T-helper 1 cell (primary cell): ENCODE data around the gene FKBP10.
A peak's percentile ranks its signal among the peaks of the same experiment; 100 is the strongest.
"Not testable (repeated sequence)": the region's sequence is repeated elsewhere in the genome, so short reads cannot be mapped to it uniquely, and the experiment has no call there.

Experiments used
- DNase-seq, 5 donors: peaks; one replicate each; pipeline ENCODE4 v3.0.0-alpha.2; 2012 to 2020

Gene FKBP10

DNA sequence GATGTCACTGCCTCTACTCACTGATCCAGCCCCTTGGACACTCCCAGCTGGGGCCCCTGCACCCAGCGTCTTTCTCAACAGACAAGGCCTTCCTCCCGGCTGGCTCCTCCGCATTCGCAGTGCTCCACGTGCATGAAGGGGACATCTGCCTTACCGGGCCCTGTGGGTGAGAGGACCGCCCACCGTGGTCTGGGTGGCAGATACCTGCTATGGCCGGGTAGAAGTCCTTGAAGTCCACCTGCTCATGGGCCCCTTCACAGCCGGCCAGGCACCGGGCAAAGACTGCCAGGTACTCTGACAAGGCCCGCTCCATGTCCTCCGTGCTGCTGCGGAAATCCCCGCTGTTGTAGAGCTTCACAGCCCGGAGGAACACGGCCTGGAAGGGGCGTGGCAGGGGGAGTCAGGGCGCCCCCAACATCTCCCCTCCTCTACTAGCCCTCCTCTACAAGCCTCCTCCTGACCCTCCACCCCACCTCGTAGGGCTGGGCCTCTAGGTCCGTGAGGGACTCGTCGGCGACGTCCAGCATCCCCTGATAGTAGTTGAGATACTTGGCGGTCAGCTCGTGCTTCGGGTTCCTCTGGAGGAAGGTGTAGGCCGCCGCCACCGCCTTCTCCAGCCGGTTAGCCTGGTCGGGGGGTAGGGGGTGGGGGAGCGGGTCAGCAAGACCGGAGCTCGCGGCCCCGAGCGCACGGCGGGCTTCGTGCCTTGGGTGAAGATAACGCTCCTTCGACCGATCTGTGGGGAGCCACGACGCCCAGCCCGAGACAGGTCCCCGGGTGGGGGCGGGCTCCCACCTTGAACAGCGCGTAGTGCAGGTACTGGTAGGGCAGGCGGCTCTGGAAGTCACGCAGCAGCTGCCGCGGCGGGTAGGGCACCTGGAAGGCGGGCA lies 1.9 kb upstream of the FKBP10 start:
- peak in 1 of 5 donors; percentile 12 for DNase-seq

DNA sequence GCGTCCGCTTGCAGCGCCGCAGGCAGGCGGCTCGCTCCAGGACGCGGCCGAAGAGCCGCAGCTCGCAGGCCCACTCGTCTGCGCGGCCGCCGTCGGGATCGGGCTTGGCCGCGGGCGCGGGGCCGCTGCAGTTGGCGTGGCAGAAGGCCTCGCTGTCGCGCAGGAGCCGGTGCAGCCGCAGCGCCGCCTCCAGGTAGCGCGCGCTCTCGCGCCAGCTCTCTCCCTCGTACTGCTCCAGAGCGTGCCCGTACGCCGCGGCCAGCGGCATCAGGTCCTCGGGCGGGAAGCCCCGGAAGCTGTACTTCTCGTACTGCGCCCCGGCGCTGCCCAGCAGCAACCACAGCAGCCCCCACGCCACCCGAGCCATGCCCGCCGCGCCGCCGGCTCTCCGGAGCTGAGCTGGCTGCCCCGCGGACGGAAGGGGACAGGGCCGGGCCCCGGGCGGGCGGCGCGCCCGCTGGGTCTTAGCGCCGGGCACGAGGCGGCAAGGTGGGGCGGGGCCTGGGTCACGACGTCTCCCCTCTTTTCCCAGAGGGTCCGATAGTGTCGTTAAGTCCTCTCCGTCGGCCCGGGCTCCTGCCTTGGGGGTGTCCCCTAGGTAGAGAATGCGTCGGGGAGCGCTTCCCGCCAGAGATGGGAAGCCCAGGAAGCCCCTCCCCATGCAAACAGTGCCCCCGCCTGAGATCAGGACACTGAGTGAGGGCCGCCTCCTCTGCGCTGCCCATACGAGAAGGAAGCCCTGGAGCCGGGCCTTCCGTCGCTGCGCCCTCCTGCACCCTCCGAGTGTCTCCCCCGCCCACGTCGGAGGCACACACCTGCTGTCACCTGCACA lies 1.0 kb upstream of the FKBP10 start, which contains the start of gene P3H4:
Gene P3H4, minus strand, starts transcription at position 401 of the 832 bp plus-strand sequence. Its CDS starts 34 bp downstream, at position 367.
- DNase-seq = peak; percentile 40 to 78 (median 66)

DNA sequence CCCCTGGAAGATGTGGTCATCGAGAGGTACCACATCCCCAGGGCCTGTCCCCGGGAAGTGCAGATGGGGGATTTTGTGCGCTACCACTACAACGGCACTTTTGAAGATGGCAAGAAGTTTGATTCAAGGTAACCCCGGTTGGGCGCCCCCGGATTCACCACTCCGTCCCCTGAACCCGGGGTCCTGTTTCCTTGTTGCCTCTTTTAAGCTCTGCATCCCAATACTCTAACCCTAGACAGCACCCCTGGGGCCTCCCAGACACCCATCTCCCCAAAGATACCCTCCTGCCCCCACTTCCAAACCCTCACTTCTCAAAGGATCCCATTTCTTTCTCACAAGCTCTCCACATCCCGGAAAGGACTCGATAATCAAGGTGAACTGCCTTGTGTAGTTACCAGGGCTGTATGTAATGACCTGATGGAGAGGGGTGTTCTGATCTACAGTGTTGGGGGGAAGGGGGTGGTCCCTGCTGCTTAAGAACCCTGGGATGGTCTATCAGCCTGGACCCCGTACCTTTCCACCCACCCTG lies 412 bp downstream of the FKBP10 start:
- no peak for DNase-seq

DNA sequence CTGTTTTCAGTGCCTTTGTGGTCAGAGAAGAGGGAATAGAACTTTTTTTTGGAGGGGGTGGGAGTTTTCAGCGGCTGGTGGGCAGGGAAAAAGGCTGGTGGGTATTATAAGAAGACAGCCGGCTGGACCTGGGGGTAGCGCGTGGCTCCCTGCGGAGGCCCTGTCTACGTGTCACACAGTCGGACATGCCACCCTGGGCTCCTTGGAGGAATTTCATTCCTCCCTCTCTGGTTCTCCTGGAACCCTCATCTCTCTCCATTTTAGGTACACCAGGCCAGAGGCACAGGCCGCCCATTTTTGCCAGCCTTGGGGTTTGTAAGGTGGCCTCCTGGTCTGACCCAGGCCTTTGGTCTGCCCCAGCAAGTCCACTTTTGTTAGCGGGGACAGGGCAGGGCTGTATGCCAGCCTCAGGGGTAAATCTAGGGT lies 908 bp downstream of the FKBP10 start:
- no peak for DNase-seq

DNA sequence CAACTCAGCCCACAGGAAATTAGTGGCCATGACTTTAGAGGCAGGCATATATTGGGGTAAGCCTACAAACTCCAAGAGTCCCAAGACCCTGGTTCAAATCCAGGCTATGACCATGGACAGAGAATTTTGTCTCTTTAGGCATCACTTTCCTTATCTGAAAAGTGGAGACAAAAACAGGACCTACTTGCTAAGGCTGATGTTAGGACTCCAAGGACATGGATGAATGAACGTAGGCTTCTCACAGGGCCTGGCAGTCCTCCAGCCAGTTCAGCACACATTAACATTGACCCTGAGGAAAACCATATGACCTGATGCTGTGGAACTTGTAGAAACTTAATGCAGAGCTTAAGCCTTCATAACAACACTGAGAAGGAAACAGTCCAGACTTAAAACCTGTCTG lies 1.4 kb downstream of the FKBP10 start:
- no peak for DNase-seq

DNA sequence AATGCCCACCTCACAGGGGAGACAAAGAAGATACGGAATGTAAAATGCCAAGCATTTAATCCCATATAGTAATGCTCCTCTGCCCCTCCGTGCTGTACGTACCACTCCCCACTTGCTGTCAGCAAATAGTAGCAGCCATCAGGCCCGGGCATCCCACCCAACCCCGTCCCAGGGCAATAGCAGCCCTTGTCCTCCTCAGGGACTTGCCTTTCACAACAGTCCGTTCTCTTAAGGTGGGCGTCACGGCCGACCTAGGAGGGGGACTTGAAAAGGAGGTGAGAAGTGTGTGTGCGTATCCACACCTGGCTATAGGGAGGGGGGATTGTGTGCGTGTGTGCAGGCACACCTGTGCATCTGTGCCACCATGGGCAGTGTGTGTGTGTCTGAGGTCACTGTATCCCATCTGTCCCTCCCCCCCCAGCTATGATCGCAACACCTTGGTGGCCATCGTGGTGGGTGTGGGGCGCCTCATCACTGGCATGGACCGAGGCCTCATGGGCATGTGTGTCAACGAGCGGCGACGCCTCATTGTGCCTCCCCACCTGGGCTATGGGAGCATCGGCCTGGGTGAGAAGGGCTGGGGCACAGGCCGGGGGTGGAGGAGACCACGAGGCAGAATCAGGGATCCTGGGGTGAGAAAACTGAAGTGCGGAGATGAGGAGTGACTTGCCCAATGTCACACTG lies 4.0 kb downstream of the FKBP10 start:
- DNase-seq = no peak

DNA sequence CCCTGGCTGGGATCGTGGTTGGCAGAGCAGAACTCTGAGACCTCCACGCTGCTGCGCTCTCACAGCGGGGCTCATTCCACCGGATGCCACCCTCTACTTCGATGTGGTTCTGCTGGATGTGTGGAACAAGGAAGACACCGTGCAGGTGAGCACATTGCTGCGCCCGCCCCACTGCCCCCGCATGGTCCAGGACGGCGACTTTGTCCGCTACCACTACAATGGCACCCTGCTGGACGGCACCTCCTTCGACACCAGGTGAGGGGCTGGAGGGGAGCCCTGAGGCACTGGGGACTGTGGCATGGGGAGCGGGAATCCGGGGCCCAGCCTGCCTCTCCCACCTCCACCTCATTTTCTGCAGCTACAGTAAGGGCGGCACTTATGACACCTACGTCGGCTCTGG lies 5.2 kb downstream of the FKBP10 start:
- no peak for DNase-seq

DNA sequence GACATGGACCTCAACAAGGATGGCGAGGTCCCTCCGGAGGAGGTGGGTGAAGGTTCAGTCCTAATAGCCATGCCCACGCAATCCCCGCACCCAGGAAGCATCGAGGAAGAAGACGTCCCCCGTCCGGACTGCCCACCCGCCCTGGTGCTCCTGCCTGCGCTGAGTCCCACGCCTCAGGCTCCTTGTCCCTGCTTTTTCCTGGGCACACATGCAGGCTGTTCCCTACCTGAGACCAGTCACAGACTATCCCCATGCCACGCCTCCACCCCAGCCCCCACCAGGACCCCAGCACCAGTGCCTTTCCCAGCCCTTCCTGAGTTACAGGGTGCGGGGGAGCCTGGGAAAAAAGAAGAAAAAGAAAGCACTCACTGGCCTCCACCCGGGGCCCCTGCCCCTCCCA lies 9.0 kb downstream of the FKBP10 start:
- DNase-seq = no peak

DNA sequence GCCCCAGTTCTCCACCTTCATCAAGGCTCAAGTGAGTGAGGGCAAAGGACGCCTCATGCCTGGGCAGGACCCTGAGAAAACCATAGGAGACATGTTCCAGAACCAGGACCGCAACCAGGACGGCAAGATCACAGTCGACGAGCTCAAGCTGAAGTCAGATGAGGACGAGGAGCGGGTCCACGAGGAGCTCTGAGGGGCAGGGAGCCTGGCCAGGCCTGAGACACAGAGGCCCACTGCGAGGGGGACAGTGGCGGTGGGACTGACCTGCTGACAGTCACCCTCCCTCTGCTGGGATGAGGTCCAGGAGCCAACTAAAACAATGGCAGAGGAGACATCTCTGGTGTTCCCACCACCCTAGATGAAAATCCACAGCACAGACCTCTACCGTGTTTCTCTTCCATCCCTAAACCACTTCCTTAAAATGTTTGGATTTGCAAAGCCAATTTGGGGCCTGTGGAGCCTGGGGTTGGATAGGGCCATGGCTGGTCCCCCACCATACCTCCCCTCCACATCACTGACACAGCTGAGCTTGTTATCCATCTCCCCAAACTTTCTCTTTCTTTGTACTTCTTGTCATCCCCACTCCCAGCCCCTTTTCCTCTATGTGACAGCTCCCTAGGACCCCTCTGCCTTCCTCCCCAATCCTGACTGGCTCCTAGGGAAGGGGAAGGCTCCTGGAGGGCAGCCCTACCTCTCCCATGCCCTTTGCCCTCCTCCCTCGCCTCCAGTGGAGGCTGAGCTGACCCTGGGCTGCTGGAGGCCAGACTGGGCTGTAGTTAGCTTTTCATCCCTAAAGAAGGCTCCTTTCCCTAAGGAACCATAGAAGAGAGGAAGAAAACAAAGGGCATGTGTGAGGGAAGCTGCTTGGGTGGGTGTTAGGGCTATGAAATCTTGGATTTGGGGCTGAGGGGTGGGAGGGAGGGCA lies 9.7 kb downstream of the FKBP10 start:
- DNase-seq = no peak

DNA sequence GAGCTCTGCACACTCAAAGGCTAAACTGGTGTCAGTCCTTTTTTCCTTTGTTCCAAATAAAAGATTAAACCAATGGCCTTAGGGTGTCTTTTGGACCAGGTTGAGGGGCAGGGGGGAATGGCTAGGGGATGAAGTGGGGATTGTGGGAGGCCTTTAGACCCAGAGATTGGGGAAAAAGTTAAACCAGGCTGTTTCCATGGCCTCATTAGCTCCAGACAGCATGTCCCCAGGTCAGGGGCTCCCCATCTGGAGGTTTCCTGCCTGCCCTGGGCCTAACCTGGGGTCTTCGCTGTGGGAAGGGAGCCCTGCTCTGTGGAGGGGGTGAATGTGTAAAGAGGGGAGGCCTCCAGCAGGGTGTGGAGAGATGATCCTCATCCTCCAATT lies 10.3 kb downstream of the FKBP10 start:
- DNase-seq = no peak

DNA sequence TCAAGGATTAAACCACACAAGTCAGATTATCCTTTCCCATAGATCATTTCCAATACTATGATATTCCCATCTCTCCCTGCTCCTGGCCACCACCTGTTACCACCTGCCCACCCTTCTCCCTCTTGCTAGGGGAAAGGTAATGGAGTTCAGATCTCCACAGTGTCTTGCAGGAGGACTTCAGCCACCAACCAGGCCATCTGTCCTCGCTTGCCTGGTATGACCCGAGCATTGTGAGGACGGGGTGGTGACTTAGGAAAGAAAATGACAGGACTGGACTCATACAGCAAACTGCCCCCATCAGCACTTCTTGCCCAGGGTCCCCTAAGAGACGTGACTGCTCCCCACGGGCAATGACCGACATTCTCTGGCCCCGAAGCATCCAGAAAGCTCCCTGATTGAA lies 10.8 kb downstream of the FKBP10 start:
- DNase-seq = no peak

DNA sequence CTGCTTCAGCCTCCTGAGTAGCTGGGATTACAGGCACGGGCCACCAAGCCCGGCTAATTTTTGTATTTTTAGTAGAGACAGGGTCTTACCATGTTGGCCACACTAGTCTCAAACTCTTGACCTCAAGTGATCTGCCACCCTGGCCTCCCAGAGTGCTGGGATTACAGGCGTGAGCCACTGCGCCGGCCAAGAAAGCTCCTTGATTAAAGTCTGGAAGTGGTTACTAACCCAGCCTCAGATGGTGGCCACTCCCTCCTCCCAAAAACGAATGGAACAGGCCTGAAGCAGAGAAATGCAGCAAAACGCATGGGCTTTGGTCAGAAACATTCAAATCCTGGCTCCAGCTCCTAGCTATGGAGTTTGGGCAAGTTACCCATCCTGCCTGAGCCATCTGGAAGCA lies 11.3 kb downstream of the FKBP10 start:
- DNase-seq = no peak

DNA sequence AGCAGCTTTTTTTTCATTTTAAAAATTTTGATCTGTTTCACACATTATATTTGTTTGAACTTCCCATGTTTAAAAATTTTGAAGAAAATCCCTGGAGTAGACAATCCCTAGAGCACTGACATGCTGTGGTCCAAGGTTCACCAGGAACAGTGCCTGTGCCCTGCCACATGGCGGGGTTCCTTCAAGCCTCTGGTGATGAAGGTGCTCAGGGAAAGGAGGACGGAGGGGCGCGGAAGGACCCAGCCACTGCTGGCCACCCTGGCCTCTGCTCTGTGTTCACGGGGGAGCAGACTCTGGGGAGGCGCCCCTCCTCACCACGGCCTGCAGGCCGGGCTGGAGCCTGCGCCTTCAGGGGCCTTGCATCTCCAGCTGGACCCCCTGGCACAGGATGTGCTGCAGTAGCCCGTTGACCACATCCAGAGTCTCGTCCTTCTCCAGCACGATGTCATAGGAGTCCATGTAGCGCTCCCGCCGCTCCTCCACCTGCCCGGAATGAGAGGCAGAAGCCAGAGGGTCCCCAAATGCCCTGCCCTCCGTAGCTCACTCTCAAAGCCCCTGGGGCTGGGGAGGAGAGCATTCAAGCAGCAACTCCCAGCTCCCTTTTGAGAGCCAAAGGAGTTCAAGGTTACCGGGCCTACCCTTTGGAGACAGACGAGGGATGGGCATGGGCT lies 12.5 kb downstream of the FKBP10 start:
- no peak for DNase-seq

DNA sequence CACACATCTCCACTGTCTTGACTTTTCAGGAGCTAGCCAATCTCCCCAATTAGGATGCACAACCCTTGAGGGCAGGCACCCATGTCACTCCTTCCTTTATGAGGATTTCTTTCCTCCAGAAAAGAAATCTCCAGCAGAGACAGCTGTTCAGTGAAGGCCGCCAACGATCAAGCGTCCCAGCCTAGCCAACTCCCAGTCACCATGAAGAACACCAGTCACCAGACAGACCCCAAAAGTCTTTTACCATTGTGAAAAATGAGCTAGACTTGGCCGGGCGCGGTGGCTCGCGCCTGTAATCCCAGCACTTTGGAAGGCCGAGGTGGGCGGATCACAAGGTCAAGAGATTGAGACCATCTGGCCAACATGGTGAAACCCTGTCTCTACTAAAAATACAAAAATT lies 17.2 kb downstream of the FKBP10 start:
- not testable (repeated sequence) for DNase-seq

DNA sequence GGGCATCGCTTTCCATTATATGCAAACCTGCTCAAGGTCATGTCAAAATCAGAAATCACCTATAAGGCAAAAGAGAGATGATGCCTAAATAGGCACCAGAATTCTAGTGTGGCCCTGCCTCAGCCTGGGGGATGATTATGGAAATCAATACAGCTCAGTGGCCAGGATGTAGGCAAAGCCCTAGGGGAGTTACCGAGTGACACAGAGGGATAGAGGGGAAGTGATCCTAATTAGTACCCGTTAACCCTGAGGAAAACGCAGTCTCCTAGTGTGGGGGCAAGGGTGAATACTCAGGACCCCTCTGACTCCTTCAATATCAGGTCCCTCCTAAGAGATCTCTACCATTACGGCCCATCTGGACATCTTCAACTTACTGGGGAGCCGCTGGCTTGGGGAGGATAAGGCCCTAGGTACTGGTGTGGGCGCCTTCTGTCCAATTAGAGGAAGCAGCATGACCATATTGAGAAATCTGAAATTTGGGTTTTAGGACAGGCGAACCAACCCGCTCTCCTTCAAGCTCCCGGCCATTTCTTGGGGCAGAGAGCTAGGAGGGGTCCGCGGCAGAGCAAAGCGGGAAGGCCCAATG lies 22.5 kb downstream of the FKBP10 start:
- DNase-seq = no peak

DNA sequence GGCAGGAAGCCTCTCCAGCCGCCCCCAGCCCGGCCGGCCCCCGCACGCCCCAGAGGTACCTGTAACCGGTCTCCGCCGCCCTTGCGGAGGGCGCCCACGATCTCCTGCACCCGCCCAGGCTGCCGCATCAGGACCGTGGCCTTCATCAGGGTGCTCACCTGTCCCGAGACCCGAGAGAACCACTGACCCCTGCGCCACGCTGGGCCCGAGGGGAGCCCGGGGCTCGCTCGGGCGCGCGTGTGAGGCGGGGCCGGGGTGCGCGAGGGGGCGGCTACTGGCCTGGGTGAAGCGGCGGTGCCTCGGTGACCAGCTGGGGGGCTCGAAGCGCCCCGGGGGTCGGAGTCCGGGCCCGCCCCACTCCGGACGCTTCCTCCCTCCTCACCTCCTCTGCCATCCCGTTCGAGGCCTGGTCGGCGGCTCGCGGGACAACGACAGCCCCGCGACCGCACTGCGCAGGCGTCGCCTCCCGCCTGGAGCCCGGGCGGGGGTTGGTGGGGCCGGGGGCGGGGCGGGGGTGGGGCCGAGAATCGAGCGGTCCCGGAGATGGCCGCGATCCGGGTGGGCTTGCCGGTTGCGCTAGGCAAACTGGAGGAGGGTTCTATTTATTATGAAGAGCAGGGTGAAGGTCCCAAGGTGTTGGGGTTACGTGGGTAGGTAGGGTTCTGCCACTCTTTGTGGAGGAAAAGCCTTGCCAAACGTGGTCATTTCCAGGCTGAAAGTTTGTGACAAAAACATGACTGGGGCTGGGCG lies 23.2 kb downstream of the FKBP10 start, which contains the start of gene NT5C3B:
Gene NT5C3B, minus strand, starts transcription at position 433 of the 750 bp plus-strand sequence. Its CDS starts 39 bp downstream, at position 394.
- peak in 4 of 5 donors; percentile 34 to 63 (median 50) for DNase-seq

DNA sequence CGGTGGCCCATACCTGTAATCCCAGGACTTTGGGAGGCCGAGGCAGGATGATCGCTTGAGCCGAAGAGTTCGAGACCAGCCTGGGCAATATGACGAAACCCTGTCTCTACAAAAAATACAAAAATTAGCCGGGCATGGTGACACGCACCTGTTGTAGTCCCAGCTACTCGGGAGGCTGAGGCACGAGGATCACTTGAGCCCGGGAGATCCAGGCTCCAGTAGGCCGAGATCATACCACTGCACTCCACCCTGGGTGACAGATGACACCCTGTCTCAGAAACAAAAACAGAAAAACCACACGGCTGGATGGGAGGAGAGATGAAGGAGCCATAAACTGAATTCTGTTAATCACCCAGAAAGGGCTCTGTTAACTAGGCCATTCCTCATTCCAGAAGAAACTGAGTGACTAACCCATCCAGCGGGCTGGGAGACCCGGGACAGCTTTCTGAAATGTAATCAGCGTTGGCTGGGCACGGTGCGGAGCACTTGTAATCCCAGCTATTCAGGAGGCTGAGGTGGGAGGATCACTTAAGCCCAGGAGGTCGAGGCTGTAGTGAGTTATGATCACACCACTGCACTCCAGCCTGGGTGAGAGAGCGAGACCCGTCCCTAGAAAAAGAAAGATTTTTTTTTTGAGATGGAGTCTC lies 23.9 kb downstream of the FKBP10 start:
- no peak for DNase-seq

DNA sequence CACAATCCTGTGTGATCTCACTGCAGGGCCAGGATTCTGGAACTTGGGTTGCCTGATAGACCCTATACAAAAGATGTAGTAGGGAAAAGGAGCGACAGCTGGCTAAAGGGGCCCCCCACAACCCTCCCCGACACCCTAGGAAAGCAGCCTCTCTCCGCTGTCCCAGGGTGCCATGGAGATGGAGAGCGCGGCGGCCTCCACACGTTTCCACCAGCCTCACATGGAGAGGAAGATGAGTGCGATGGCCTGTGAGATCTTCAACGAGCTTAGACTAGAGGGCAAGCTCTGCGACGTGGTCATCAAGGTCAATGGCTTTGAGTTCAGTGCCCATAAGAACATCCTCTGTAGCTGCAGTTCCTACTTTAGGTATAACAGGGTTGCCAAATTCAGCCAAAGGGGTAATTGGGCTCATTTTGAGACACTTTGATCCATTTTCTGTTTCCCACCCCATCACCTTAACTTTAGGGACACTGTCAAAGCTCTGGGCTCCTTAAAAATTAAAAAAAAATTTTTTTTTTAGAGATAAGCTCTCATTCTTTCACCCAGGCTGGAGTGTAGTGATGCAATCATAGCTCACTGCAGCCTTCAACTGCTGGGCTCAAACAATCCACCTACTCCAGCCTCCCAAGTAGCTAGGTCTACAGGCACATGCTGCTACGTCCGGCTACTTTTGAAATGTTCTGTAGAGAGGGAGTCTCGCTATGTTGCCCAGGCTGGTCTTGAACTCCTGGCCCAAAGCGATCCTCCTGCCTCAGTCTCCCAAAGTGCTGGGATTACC lies 25.1 kb downstream of the FKBP10 start, which contains the start of gene KLHL10:
Gene KLHL10, plus strand, starts transcription at position 65 of the 778 bp plus-strand sequence. Its CDS starts 108 bp downstream, at position 173.
- DNase-seq = no peak
